Activated CD8-positive, alpha-beta memory T cell treated with anti-CD3 and anti-CD28 coated beads, Interleukin-2, amount 50 U/mL, for 48 hours (primary cell): ENCODE results near the gene NCAM1.

ENCODE experiments used
- DNase-seq: peaks from one replicate; pipeline ENCODE4 v3.0.0-alpha.2; 2020

The NCAM1 gene

GRCh38 chr11:113234888-113235287 lies 273.7 kb downstream of the NCAM1 start:
- no peak for DNase-seq

- no peak for DNase-seq
Measured at GRCh38 chr11:113237261-113237660, 276.0 kb downstream of the NCAM1 start.

DNA sequence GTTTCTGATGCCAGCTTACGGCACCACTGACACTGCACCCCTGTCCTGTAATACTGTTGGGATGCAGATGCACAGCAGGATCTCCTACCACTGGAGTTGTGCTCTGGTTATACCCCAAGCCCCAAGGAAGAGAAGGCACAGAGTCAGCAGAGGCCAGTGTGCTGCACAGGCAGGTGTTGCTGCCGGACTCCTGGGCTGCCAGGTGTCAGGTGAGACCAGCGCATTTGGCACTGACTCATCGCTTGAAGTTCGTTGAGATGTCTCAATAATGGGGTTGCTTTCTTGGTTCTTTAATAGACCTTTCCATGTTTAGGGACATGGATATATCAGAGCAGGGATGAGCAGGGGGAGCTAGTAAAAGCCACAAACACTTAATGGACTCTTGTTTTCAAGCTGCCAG lies 277.5 kb downstream of the NCAM1 start:
- DNase-seq = no peak

- no peak for DNase-seq
Measured at GRCh38 chr11:113240389-113240788, 279.2 kb downstream of the NCAM1 start.

GRCh38 chr11:113240790-113241635 lies 279.8 kb downstream of the NCAM1 start:
- DNase-seq = no peak

DNA sequence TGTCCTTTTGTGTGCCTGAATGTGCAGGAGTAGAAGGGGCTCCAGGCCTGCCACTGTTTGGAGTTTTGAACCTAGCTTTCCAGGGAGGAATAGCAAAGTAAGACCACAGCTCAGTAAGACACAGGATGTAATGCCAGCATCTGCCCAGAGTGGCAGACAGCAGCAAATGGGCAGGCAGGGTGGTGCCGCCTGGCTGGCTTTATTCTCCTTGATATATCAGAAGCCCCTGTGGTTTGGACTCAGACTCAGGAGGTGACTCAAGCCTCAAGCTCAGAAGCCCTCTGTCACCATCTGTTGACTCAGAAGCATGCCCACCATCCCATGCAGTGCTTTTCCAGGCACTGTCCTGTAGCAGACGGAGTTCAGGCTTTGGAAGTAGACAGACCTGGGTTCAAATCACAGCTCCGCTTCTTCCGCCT lies 280.4 kb downstream of the NCAM1 start:
- no peak for DNase-seq

DNA sequence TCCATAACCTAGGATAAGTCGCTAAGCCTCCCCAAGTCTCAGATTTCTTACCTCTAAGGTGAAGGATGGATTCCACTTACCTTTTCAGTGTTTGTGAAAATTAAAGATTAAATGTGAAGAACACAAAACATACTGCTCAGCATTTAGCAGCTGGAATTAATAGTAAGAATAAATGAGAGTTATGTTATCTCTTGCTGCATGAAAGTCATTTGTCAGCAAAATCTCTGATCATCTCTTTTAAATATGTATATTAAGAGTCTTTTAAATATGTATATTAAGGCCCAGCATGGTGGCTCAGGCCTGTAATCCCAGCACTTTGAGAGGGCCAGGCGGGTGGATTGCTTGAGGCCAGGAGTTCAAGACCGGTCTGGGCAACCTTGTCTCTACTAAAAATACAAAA lies 280.8 kb downstream of the NCAM1 start:
- no peak for DNase-seq

- DNase-seq = no peak
Measured at GRCh38 chr11:113242767-113243397, 281.7 kb downstream of the NCAM1 start.

GRCh38 chr11:113243696-113244095 lies 282.5 kb downstream of the NCAM1 start:
- DNase-seq = no peak

- DNase-seq = no peak
Measured at GRCh38 chr11:113245216-113245615, 284.0 kb downstream of the NCAM1 start.

GRCh38 chr11:113247221-113247620 lies 286.0 kb downstream of the NCAM1 start:
- no peak for DNase-seq

GRCh38 chr11:113247966-113248365 lies 286.7 kb downstream of the NCAM1 start:
- DNase-seq = no peak

GRCh38 chr11:113248702-113249490 lies 287.7 kb downstream of the NCAM1 start:
- no peak for DNase-seq

- DNase-seq = no peak
Measured at GRCh38 chr11:113249491-113249763, 288.2 kb downstream of the NCAM1 start.

GRCh38 chr11:113249786-113250185 lies 288.6 kb downstream of the NCAM1 start:
- no peak for DNase-seq

- no peak for DNase-seq
Measured at GRCh38 chr11:113251281-113251680, 290.1 kb downstream of the NCAM1 start.

GRCh38 chr11:113253406-113253805 lies 292.2 kb downstream of the NCAM1 start:
- DNase-seq = no peak

- no peak for DNase-seq
Measured at GRCh38 chr11:113255096-113255495, 293.9 kb downstream of the NCAM1 start.

DNA sequence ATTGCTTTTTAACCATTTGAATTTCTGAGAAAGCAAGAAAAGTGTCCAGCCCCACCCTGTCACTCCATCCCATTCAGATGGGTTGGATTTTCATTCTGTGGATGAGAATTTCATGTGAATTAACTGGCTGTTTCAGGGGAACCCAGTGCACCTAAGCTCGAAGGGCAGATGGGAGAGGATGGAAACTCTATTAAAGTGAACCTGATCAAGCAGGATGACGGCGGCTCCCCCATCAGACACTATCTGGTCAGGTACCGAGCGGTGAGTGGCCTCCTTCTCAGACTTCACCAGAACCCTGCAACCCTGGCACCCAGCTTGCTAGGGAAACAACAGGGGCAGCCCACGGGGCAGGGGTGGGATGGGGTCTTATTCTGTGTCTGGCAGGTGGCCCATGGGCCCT lies 294.5 kb downstream of the NCAM1 start:
- no peak for DNase-seq

DNA sequence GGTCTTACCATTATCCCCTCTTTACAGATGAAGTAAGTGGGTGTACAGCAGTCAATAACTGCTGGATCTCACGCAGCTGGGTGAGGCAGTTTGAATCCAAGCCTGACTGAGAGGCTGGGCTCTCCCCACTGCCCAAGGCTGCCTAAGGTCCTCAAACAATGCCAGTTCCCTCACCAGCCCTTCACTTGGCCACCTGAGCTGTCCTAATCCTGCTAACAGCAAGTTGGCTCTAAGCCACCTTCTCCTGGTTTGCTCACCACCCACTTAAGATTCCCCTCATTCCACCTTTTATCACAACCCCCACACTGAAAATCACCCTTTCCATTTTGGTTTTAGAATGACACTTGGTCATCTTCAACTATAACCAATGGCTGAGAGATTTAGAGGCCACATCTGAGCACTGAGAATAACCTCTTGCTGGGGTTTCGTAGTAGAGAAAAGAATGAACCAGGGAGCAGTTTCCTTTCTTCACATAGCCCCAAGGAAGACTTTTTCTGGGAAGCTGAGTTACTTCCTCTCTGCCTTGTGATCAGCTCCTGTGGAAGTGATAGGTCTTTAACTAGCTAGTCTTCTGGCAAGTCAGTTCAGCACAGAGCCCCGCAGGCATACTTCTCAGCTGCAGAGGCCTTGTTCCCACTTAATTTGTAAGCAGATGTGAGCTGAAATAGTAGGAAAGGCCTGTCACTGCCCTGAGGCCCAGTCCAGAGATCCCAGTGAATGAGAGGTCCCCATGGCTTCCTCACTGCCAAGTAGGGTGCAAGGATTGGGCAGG lies 295.4 kb downstream of the NCAM1 start:
- no peak for DNase-seq

GRCh38 chr11:113260096-113260425 lies 298.8 kb downstream of the NCAM1 start:
- no peak for DNase-seq

DNA sequence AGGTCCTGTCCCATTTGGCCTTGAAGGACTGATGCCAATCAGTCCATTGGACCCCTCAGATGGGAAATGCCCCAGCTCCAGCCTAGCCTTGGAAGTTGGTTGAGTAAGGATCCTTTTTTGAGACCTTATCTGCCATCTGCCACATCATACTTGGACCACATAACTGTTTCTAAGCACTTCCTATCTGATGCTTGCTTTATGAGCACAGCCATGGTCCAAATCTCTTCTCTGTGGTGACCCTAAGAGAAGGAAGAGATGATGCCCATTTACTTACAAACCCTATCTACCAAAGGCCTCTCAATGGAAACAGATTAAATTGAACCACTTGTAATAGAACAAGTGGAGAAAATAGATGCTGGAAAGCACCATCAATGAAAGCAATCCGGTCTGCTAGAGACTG lies 299.3 kb downstream of the NCAM1 start:
- no peak for DNase-seq
